ENCODE measurements around the gene ZNF408.

DNA sequence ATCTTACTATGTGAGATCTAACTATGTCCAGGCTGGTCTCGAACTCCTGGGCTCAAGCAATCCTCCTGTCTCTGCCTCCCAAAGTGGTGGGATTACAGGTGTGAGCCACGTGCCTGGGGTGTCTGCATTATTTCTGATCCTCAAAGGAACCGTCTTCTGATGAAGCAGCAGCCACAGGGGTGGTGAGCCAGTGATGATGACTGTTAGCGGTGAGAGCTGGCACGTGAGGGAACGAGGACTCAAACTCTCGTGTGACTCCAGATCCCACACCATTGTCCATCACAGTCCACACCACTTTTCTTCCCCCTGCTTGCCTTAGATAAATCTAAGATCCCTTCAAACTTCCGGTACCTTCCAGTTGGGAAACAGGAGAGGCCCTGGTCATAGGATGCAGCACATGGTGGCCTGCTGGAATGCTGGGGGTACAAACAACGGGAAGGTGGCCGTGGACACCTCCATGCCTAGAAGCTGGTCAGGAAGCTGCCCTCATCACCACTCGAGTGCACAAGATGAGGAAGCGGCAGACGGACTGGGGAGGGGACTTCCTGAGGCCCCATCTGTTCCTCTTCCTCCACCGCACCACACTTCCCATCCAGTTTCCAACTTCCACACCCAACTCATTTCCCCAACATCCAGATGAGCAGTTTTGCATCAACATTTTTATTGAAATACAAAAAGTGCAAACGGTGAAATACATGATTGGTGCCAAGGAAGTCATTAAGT, 24.2 kb upstream of the ZNF408 start:
- TF ChIP-seq, protein P1, sequence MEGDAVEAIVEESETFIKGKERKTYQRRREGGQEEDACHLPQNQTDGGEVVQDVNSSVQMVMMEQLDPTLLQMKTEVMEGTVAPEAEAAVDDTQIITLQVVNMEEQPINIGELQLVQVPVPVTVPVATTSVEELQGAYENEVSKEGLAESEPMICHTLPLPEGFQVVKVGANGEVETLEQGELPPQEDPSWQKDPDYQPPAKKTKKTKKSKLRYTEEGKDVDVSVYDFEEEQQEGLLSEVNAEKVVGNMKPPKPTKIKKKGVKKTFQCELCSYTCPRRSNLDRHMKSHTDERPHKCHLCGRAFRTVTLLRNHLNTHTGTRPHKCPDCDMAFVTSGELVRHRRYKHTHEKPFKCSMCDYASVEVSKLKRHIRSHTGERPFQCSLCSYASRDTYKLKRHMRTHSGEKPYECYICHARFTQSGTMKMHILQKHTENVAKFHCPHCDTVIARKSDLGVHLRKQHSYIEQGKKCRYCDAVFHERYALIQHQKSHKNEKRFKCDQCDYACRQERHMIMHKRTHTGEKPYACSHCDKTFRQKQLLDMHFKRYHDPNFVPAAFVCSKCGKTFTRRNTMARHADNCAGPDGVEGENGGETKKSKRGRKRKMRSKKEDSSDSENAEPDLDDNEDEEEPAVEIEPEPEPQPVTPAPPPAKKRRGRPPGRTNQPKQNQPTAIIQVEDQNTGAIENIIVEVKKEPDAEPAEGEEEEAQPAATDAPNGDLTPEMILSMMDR (conservative IDR thresholded peaks at IDR 0.05; ENCODE audit: low read length): no peak
- TF ChIP-seq EZH2phosphoT487 (IDR thresholded peaks at IDR 0.05; ENCODE audit: borderline replicate concordance): no peak
